Body of pancreas (tissue), 4 donors: ENCODE data around the gene UQCRFS1.

Source experiments
- CTCF ChIP-seq, 7 experiments: fragments of 450-650 bp in 4 of 7; fragments of 200-600 bp in 3 of 7; sonication (generic) in 3 of 7; IDR thresholded peaks; one replicate each; pipeline ENCODE4 v1.5.1; 2016 to 2019; ENCODE audit warnings: antibody characterized with exemption in 7 of 7
- POLR2A ChIP-seq, 3 donors: fragments of 450-650 bp; IDR thresholded peaks; one replicate each; pipeline ENCODE4 v1.6.1; 2016; ENCODE audit warnings: antibody characterized with exemption in 3 of 3, mild to moderate bottlenecking in 2 of 3

- TF ChIP-seq CTCF (IDR thresholded peaks at IDR 0.05) (no peak), POLR2A (IDR thresholded peaks at IDR 0.05) (no peak)
Observed at GRCh38 chr19:29247872-29248271, 34.9 kb upstream of the UQCRFS1 start.
